ENCODE data around the gene GNG13.
"Not testable (repeated sequence)": the region's sequence is repeated elsewhere in the genome, so short reads cannot be mapped to it uniquely, and the experiment has no call there.

Gene GNG13

DNA sequence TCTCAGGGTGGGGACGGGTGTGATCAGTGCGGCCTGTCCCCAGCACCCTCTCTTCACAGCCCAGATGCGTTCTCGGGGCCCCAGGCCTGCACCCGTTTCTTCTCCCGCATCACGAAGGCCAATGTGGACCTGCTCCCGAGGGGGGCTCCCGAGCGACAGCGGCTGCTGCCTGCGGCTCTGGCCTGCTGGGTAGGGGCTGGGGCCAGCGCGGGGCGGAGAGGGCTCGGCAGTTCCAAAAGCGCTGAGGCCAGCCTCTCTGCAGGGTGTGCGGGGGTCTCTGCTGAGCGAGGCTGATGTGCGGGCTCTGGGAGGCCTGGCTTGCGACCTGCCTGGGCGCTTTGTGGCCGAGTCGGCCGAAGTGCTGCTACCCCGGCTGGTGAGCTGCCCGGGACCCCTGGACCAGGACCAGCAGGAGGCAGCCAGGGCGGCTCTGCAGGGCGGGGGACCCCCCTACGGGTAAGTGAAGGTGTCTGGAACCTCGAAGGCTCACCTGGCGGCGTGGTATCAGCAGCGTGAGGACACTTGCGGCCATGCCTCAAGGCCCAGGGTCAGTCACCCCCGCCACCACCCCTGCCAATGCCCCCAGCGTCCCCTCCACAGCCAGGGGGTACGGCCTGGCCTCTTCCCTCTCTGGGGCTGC, 35.6 kb downstream of the GNG13 start:
- no peak overlapping the region for H3K4me3 ChIP-seq (ENCODE audit: low read length)
- TF ChIP-seq ZNF274 (IDR thresholded peaks at IDR 0.05; ENCODE audit: low read depth, low read length) = no peak

GRCh38 chr16:764184-764750, 36.3 kb downstream of the GNG13 start:
- no peak for TF ChIP-seq ZNF274 (IDR thresholded peaks at IDR 0.05; ENCODE audit: low read depth, low read length)
- H3K4me3 ChIP-seq (ENCODE audit: low read length) = no peak overlapping the region

GRCh38 chr16:763369-764183, 37.0 kb downstream of the GNG13 start:
- TF ChIP-seq ZNF274 (IDR thresholded peaks at IDR 0.05; ENCODE audit: low read depth, low read length) = no peak
- H3K4me3 ChIP-seq (ENCODE audit: low read length) = no peak overlapping the region

DNA sequence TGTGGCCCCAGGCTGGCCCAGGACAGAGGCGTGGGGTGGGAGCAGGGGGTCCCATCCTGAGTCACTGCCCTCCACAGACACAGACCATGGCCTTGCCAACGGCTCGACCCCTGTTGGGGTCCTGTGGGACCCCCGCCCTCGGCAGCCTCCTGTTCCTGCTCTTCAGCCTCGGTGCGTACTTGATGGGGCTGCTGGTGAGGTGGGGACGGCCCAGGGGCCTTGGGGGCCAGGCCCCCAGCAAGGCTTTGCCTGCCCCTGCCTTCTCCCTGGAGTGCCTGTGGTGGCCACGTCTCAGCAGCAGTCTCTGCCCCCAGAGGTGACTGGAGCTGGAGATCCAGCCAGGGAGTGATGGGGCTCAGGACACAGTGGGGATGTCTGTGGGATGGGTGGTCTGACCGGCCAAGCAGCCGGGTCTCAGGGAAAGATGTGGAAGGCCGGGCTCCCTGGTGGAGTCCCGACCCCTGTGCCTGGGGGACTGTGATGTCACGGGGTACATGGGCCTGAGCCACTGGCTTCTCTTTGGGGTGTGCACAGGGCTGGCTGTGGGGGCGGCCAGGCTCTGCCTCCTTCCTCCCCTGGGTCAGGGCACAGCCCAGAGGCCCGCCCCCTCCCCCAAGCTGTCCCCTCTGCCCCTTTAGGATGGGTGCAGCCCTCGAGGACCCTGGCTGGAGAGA, 37.8 kb downstream of the GNG13 start:
- H3K4me3 ChIP-seq (ENCODE audit: low read length) = no peak overlapping the region
- TF ChIP-seq ZNF274 (IDR thresholded peaks at IDR 0.05; ENCODE audit: low read depth, low read length) = no peak

- no peak for TF ChIP-seq ZNF274 (IDR thresholded peaks at IDR 0.05; ENCODE audit: low read depth, low read length)
- H3K4me3 ChIP-seq (ENCODE audit: low read length) = no peak overlapping the region
These were observed 38.7 kb downstream of the GNG13 start for GRCh38 chr16:761625-762513.

DNA sequence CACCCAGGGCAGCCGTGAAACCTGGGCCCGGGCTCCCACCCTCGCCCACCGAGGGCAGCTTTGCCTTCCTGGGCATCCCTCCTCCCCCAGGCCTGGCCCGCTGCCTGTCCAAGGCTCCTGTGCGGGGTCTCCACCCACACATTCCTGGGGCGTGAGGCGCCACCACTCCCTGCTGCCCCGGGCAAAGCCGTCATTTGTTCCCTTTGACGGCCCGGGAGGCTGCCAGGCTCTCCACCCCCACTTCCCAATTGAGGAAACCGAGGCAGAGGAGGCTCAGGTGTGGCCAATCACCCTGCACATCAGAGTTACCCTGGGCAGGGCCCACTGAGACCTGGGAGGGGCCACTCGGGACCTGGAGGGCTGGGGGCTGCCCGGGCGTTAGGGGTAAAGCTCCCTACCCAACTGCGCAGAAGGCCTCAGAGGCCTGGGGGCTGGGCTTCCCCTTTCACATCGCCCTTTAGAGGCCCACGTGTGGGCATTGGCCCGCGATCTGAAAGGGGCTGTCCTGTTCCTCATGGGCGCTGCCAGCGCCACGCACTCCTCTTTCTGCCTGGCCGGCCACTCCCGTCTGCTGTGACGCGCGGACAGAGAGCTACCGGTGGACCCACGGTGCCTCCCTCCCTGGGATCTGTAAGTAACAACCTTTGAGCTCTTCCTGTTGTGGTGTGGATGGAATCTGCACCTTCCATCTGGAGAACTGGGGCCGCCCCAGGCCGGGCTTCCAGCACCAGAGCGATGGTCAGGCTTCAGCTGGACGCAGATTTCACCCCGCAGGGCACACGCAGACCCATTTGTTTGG, 39.8 kb downstream of the GNG13 start, which contains the start of gene MSLN:
Gene MSLN (plus strand): TSS at position 190 of the 799 bp plus-strand sequence. CDS start 1,947 bp downstream, outside the sequence.
- no peak within 1 kb of the TSS for H3K4me3 ChIP-seq (ENCODE audit: low read length)
- TF ChIP-seq ZNF274 (IDR thresholded peaks at IDR 0.05; ENCODE audit: low read depth, low read length) = no peak

DNA sequence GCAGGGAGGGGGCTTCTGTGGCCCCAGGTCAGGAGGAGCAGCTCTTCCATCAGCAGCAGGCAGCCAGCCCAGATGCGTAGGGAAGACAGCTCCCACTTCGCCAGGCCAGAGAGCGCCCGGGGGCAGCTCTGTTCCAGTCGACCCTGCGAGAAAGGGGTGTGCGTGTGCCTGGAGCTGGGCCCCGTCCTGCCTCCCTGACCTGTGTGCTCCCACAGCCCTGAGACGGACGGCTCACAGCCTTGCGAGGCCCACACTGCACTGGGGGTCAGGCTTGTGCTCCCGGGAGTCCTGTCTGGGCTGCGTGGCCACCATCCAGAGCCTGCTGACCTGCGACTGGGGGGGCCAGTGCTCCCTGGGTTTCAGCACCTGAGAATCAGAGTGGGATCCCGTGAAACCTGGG, 40.5 kb downstream of the GNG13 start:
- no peak for TF ChIP-seq ZNF274 (IDR thresholded peaks at IDR 0.05; ENCODE audit: low read depth, low read length)

GRCh38 chr16:759110-759910, 41.2 kb downstream of the GNG13 start:
- H3K4me3 ChIP-seq (ENCODE audit: low read length) = no peak overlapping the region
- TF ChIP-seq ZNF274 (IDR thresholded peaks at IDR 0.05; ENCODE audit: low read depth, low read length) = no peak

More for the DNA sequence above, 40.5 kb downstream of the GNG13 start:
- no peak overlapping the region for H3K4me3 ChIP-seq (ENCODE audit: low read length)

- H3K4me3 ChIP-seq (ENCODE audit: low read length) = no peak overlapping the region
- TF ChIP-seq ZNF274 (IDR thresholded peaks at IDR 0.05; ENCODE audit: low read depth, low read length) = no peak
These were observed 44.1 kb downstream of the GNG13 start for GRCh38 chr16:756428-756827.

DNA sequence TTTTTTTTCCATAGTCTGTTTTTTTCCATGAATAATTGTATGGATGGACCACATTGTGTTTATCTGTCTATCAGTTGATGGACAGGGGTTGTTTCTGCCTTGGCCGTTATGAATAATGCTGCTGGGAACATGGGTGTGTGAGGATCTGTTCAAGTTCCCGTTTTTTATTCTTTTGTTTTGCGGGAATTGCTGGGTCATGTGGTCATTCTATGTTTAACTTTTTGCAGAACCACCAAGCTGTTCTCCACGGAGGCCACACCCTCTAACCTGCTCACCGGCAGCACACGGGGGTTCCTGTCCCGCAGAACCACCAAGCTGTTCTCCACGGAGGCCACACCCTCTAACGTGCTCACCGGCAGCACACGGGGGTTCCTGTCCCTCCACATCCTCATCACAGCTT, 45.9 kb downstream of the GNG13 start:
- no peak overlapping the region for H3K4me3 ChIP-seq (ENCODE audit: low read length)
- no peak for TF ChIP-seq ZNF274 (IDR thresholded peaks at IDR 0.05; ENCODE audit: low read depth, low read length)

DNA sequence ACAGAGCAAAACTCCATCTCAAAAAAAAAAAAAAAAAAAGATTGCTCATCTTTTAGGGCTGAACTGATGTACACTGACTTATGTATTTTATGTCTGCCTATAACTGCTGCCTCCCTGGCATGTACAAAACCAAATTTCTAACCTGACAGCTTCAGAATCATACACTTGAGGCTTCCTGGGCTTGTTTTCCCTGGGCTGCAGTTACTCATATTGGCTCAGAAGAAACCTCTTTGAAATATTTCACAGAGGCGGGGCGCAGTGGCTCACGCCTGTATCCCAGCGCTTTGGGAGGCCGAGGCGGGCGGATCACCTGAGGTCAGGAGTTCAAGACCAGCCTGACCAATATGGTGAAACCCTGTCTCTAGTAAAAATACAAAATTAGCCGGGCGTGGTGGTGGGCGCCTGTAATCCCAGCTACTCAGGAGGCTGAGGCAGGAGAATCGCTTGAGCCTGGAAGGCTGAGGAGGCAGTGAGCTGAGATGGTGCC, 46.4 kb downstream of the GNG13 start:
- not testable (repeated sequence) for H3K4me3 ChIP-seq (ENCODE audit: low read length)

DNA sequence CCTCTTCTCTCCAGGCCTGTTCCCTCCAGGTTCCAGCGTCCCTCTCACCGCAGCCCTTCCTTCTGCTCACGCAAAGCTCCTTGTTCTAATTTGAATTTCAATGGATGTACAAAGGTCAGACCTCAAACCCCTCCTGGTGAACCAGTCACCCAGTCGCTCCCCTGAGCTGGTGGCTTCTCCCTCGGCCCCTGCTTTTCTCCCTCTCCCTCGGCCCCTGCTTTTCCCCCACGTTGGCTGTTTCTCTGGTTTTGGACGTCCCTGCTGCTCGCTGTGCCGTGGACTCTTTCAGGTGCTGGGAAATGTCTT, 48.6 kb downstream of the GNG13 start:
- no peak for TF ChIP-seq ZNF274 (IDR thresholded peaks at IDR 0.05; ENCODE audit: low read depth, low read length)
- H3K4me3 ChIP-seq (ENCODE audit: low read length) = no peak overlapping the region

Measured in GM08714 (cell line).